B cell (primary cell): ENCODE results near the gene SNX20. TPM values are rescaled to one million over a fixed set of nuclear protein-coding genes. Genes with fewer than 3 reads are reported as not detected.
A peak's percentile ranks its signal among the peaks of the same experiment; 100 is the strongest.

Experiments
- ATAC-seq: fragments of 200-7000 bp; cut with Tn5 transposase; one replicate; pipeline ENCODE4 v1.10.0; 2021; ENCODE audit warnings: low read depth, mild to moderate bottlenecking, moderate number of reproducible peaks, moderate library complexity
- CTCF ChIA-PET: fragments of 350-600 bp; sonication (Branson Sonifier 250); formaldehyde crosslinking; loops from one replicate; lab custom pipeline; 2021; ENCODE audit warnings: antibody characterized with exemption, inconsistent platforms; lab: Charles Lee
- POLR2A ChIA-PET: fragments of 350-600 bp; sonication (Branson Sonifier 250); formaldehyde crosslinking; loops from one replicate; lab custom pipeline; 2021; ENCODE audit warnings: antibody characterized with exemption; lab: Charles Lee
- DNase-seq: peaks from one replicate; pipeline ENCODE4 v3.0.0; 2013
- H2AFZ ChIP-seq: 2 replicates; pipeline ENCODE4 v1.6.1; 2012; ENCODE audit warnings: mild to moderate bottlenecking, low read depth, low read length; ENCODE audit not compliant: insufficient read depth, poor library complexity, severe bottlenecking
- H3K27ac ChIP-seq, 2 donors: 1 replicate in 1 of 2; 2 replicates in 1 of 2; pipeline ENCODE4 v1.5.1; 2012 to 2013; ENCODE audit warnings: low read length in 2 of 2, mild to moderate bottlenecking in 2 of 2, moderate library complexity in 1 of 2
- H3K27me3 ChIP-seq, 4 experiments: fragments of 200-600 bp in 1 of 4; sonication (generic) in 1 of 4; replicated peaks in 1 of 4; 1 replicate in 2 of 4; 2 replicates in 2 of 4; pipeline versions ENCODE4 v1.6.1 to v1.7.0; 2013 to 2016; ENCODE audit warnings: low read length in 3 of 4, mild to moderate bottlenecking in 2 of 4, mixed read lengths in 1 of 4, moderate library complexity in 1 of 4; ENCODE audit not compliant: insufficient read depth in 4 of 4, control insufficient read depth in 3 of 4; ENCODE audit errors: control extremely low read depth in 1 of 4
- H3K36me3 ChIP-seq, 2 experiments: replicated peaks in 1 of 2; 1 replicate in 1 of 2; 2 replicates in 1 of 2; pipeline versions ENCODE4 v1.6.1 to v1.7.1; 2013; ENCODE audit warnings: low read length in 1 of 2; ENCODE audit not compliant: insufficient read depth in 2 of 2, control insufficient read depth in 1 of 2; ENCODE audit errors: control extremely low read depth in 1 of 2, extremely low read depth in 1 of 2
- H3K4me1 ChIP-seq, 2 donors: fragments of 200-600 bp in 1 of 2; sonication (generic) in 1 of 2; 1 replicate in 1 of 2; 2 replicates in 1 of 2; pipeline versions ENCODE4 v1.5.1 to v1.6.1; 2013 to 2017; ENCODE audit warnings: low read length in 2 of 2; ENCODE audit not compliant: control insufficient read depth in 2 of 2, insufficient read depth in 2 of 2
- H3K4me2 ChIP-seq: replicated peaks from 2 replicates; pipeline ENCODE3; 2012; ENCODE audit warnings: mild to moderate bottlenecking, low read depth, low read length; ENCODE audit not compliant: poor library complexity, severe bottlenecking
- H3K4me3 ChIP-seq, 5 experiments: fragments of 200-600 bp in 1 of 5; sonication (generic) in 1 of 5; 1 replicate in 3 of 5; 2 replicates in 2 of 5; pipeline versions ENCODE4 v1.5.1 to v1.7.0; 2011 to 2016; ENCODE audit warnings: low read length in 4 of 5, mild to moderate bottlenecking in 4 of 5, low read depth in 2 of 5, control low read depth in 1 of 5, moderate library complexity in 1 of 5; ENCODE audit not compliant: insufficient read depth in 1 of 5; ENCODE audit errors: control extremely low read depth in 1 of 5, extremely low read depth in 1 of 5
- H3K79me2 ChIP-seq: fragments of 200-600 bp; sonication (generic); one replicate; pipeline ENCODE4 v1.6.0; 2016; ENCODE audit warnings: low read length; ENCODE audit not compliant: control insufficient read depth, insufficient read depth
- H3K9ac ChIP-seq: fragments of 200-600 bp; sonication (generic); 2 replicates; pipeline ENCODE4 v1.6.1; 2017; ENCODE audit warnings: mild to moderate bottlenecking, low read length, moderate library complexity
- H3K9me3 ChIP-seq, 3 donors: one replicate each; pipeline versions ENCODE4 v1.6.1 to v1.7.1; 2013; ENCODE audit warnings: low read length in 2 of 3; ENCODE audit not compliant: control insufficient read depth in 2 of 3, insufficient read depth in 1 of 3; ENCODE audit errors: control extremely low read depth in 1 of 3
- H4K20me1 ChIP-seq: 2 replicates; pipeline ENCODE4 v1.6.0; 2012; ENCODE audit warnings: mild to moderate bottlenecking, low read length; ENCODE audit not compliant: insufficient read depth, control insufficient read depth, poor library complexity, severe bottlenecking
- H3K27ac Mint-ChIP-seq: one replicate; pipeline ENCODE4 v1.8.0; 2021; ENCODE audit warnings: mixed read lengths
- H3K27me3 Mint-ChIP-seq: one replicate; pipeline ENCODE4 v1.8.0; 2021; ENCODE audit warnings: mixed read lengths
- H3K4me1 Mint-ChIP-seq: one replicate; pipeline ENCODE4 v1.8.0; 2021; ENCODE audit warnings: mixed read lengths
- H3K4me3 Mint-ChIP-seq: one replicate; pipeline ENCODE4 v1.8.0; 2021; ENCODE audit warnings: mixed read lengths
- H3K9me3 Mint-ChIP-seq: one replicate; pipeline ENCODE4 v1.8.0; 2022; ENCODE audit warnings: mixed read lengths; ENCODE audit not compliant: insufficient read depth
- EZH2 ChIP-seq: IDR thresholded peaks from 2 replicates; pipeline ENCODE4 v1.6.1; 2012; ENCODE audit warnings: borderline replicate concordance, low read depth, mild to moderate bottlenecking, moderate library complexity, low read length; ENCODE audit not compliant: insufficient read depth, poor library complexity, severe bottlenecking
- WGBS: methylation state at CpG from one replicate; pipeline ENCODE4 v1.1.5; 2013; ENCODE audit warnings: missing lambda C conversion rate; ENCODE audit not compliant: insufficient coverage; 5-methylcytosine and 5-hydroxymethylcytosine counted together
- intact Hi-C: fragments of 100-400 bp; cut with micrococcal nuclease; formaldehyde crosslinking; loops from one replicate; pipeline ENCODE4 v1.10.0; 2022
- polyA minus RNA-seq: library from RNA; depleted of rRNA, polyadenylated mRNA; stranded (reverse); fragments of >200 nt; gene quantifications from 2 replicates; pipeline ENCODE4 v1.2.3, GENCODE V29; 2012
- polyA plus RNA-seq: library from polyadenylated mRNA; depleted of rRNA; stranded (reverse); fragments of >200 nt; gene quantifications from 2 replicates; pipeline ENCODE4 v1.2.3, GENCODE V29; 2012
- total RNA-seq, 2 donors: library from RNA; stranded (reverse); fragments of 120-200 nt in 1 of 2; gene quantifications; 1 replicate in 1 of 2; 2 replicates in 1 of 2; pipeline versions ENCODE4 v1.2.3 to v1.2.4, GENCODE V29; 2013 to 2022
- TF ChIP-seq, protein P1 (sequence below): fragments of 200-600 bp; IDR thresholded peaks from one replicate; pipeline ENCODE4 v1.8.0; 2022; ENCODE audit warnings: antibody characterized with exemption, mild to moderate bottlenecking

SNX20 gene, protein sequence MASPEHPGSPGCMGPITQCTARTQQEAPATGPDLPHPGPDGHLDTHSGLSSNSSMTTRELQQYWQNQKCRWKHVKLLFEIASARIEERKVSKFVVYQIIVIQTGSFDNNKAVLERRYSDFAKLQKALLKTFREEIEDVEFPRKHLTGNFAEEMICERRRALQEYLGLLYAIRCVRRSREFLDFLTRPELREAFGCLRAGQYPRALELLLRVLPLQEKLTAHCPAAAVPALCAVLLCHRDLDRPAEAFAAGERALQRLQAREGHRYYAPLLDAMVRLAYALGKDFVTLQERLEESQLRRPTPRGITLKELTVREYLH
- total RNA-seq (43.0 and 47.7 TPM in 2 replicates), polyA plus RNA-seq (25.9 and 34.7 TPM in 2 replicates), polyA minus RNA-seq (42.5 and 45.3 TPM in 2 replicates)
- total RNA-seq (2013): 31.9 TPM

DNA sequence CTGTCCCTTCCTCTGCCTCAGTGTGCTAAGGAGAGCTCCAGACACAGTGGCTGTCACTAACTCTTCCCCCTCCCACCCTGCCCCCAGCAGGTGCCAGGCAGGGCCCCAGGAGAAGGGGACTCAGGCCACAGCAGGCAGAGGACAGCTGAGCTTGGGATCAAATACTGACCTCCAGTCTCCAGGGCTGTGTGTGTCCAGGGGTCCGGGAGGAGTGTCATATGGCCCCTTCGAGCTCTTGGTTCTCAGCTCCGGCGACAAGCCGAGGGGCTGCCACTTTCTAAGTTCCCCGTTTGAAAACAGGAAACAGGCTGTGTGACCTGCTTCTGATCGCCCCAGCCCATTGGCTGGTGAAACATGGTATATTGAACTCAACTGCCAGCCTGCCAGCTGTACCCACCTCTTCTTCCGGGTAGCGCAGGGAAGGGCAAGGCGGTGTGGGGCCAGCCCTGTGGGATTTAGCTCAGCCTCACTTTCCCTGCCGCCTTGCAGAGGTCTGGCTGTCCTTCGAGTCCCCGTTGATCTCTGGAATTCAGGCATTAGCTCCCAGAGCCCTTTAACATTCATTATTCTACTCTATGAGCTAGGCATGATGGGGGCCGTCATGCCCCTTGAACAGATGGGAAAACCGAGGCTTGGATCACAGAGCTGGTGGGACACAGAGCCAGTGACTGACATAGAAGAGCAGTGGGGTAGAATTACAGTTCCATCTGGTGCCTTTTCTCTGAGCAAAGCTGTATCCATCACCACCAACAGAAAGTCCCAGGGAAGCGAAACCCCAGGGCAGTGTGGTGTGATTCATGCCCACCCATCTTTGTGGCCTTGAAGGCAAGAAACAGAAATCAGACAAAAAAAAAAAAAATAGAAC is at the start of gene SNX20:
SNX20 (minus strand) TSS at position 292 of the 865 bp plus-strand sequence. CDS start 3,786 bp downstream, outside the sequence.
- peak; percentile 76 for ATAC-seq
- peaks cover 61% of the 10 kb centered on the region for H3K79me2 ChIP-seq
- H2AFZ ChIP-seq: peak within 1 kb of the TSS; percentile 79
- Mint-ChIP-seq H3K4me3 (peak within 1 kb of the TSS; percentile 93), H3K27me3 (no peaks in the 10 kb centered on the region), H3K9me3 (no peaks in the 10 kb centered on the region), H3K4me1 (peaks cover 73% of the 10 kb centered on the region), H3K27ac (peak within 1 kb of the TSS; percentile 98)
- no peaks in the 10 kb centered on the region for H3K27me3 ChIP-seq
- DNase-seq: peak; percentile 81
- H3K4me1 ChIP-seq: peaks cover 74 to 76% of the 10 kb centered on the region in 2 donors
- CTCF ChIA-PET: interaction anchor here (0.8 to 12.4 kb wide), 11 partner anchors 9 to 656 kb away, joined by 3 to 154 read pairs (median 8); partner anchors contain the start of genes CNEP1R1 and CYLD
- WGBS: 18% methylated on average over 13 of the region's 16 CpGs
- H3K4me2 ChIP-seq: peak within 1 kb of the TSS; percentile 93
- H3K27ac ChIP-seq: peak within 1 kb of the TSS; percentile 92 to 95
- TF ChIP-seq, protein P1, sequence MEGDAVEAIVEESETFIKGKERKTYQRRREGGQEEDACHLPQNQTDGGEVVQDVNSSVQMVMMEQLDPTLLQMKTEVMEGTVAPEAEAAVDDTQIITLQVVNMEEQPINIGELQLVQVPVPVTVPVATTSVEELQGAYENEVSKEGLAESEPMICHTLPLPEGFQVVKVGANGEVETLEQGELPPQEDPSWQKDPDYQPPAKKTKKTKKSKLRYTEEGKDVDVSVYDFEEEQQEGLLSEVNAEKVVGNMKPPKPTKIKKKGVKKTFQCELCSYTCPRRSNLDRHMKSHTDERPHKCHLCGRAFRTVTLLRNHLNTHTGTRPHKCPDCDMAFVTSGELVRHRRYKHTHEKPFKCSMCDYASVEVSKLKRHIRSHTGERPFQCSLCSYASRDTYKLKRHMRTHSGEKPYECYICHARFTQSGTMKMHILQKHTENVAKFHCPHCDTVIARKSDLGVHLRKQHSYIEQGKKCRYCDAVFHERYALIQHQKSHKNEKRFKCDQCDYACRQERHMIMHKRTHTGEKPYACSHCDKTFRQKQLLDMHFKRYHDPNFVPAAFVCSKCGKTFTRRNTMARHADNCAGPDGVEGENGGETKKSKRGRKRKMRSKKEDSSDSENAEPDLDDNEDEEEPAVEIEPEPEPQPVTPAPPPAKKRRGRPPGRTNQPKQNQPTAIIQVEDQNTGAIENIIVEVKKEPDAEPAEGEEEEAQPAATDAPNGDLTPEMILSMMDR: no peak
- TF ChIP-seq EZH2: no peak
- POLR2A ChIA-PET: interaction anchor here (0.8 to 1.6 kb wide), 9 partner anchors 14 to 407 kb away, joined by 3 to 10 read pairs (median 6); partner anchors contain the start of gene CYLD
- H3K4me3 ChIP-seq: peak within 1 kb of the TSS; percentile 76 to 96 (median 93)
- peaks cover 0 to 34% of the 10 kb centered on the region in 2 experiments for H3K36me3 ChIP-seq
- H3K9me3 ChIP-seq: no peaks in the 10 kb centered on the region
- H3K9ac ChIP-seq: peak within 1 kb of the TSS; percentile 92
- intact Hi-C loops: loop anchor here (1.0 to 5.0 kb wide), 6 partner anchors 14 to 614 kb away; partner anchors contain the start of genes HEATR3 and NKD1
- H4K20me1 ChIP-seq: peaks cover 20% of the 10 kb centered on the region
